Jurkat, Clone E6-1 (cell line): ENCODE data around the gene PPP3CA.
A peak's percentile ranks its signal among the peaks of the same experiment; 100 is the strongest.

Experiments
- DNase-seq: peaks from one replicate; pipeline ENCODE4 v3.0.0-alpha.2; 2011; ENCODE audit warnings: low read depth, low spot score
- H3K4me3 ChIP-seq: 2 replicates; pipeline ENCODE4 v1.5.1; 2011; ENCODE audit warnings: mild to moderate bottlenecking, low read length, control low read depth, moderate library complexity

The PPP3CA gene

DNA sequence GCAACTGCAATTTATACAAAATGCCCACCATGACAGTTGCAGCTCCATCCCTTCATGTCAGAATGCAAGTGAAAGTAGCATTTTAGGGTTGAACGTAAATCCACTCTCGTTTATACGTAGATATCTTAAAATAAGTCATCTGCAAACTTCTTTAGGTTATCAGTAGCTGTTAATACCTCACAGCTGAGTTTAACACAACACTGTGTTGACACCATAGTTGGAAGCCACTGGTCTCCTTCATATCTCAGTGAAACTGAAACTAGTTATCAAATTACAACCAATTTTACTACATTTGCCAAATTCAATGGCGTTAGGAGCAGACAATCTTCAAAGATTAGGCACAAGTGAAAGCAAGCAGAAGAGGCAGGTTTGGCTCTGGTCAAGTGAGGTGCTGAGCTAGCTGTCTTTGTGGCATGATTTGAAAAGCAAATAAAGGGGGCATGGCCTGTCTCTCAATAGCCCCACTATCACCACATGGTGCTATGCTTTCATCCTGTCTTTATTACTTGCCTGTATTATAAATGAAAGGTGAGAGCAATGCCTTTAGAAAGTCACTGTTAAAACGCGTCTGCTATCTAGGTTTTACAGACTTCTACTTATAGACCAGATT, 12.3 kb downstream of the PPP3CA start:
- DNase-seq, result no peak

DNA sequence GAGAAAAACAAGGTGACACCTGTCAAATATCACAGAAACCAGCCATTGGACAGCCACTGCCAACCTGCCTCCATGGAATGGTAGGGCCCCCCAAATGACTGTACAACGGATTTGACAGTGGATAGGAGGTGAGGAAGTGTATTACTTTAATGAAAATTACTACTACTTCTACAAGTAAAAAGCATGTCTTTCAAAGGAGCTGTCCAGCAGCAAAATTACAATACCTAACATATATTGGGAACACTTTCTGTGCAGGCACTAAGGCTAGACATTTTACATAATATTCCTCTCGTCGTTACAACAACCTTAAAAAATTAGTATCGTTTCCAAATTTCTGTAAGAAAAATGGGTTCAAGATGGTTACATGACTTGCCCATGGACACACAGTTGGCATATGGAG, 14.9 kb downstream of the PPP3CA start:
- DNase-seq, result no peak
- no peak overlapping the region for H3K4me3 ChIP-seq

More for the DNA sequence above, 12.3 kb downstream of the PPP3CA start:
- no peak overlapping the region for H3K4me3 ChIP-seq

DNA sequence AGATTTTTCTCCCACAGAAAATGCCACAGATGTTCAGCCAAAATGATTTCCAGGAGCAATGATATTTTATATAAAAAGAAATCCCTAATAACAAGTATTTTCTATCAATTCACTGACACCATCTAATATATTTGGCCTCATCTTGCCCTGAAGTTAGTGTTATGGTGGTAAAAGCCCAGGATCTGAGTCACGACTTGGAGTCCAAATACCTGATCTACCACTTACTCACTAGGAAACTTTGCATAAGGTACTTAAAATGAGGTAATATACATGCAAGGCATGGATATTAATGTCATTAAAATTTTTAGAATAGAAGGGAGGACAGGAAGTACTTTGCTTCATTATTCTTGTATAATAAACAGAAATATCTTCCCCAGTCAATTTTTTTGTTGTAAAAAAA, 16.3 kb downstream of the PPP3CA start:
- H3K4me3 ChIP-seq, result no peak overlapping the region
- no peak for DNase-seq

DNA sequence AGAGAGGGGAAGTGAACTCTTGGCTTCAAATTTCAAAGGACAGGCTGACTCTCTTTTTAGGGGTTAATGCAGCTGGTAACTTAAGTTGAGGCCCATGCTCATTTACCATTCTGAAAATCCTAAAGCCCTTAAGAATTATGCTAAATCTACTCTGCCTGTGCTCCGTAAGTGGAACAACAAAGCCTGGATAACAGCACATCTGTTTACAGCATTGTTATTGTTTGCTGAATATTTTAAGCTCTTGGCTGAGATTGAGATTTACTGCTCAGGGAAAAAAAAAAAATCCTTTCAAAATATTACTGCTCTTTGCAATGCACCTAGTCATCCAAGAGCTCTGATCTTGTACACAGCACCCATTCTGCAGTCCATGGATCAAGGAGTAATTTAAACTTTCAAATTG, 17.7 kb downstream of the PPP3CA start:
- DNase-seq, result no peak
- H3K4me3 ChIP-seq, result no peak overlapping the region

DNA sequence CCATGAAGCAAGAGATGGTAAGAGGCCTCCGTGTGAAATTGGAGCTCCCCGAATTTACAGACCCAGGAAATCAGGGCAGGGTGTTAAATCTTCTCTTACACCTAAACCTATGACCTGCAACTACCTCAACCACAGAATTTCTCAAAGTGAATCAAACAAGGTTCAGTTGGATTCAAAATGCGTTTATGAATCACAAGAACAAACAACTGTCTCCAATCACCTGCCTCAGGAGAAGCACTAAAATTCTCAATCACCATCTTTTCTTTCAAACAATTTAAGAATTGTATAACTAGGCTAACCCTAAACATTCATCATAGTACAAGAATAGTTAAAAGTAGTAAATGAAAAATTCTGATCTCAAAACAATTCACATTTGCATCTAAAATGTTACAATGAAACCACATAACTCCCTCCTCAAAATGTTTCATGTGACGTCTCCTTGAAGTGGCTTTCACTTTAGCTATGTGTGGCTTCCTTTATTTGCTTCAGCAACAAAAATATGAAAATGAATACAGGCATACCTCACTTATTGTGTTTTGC, 19.2 kb downstream of the PPP3CA start:
- DNase-seq, result peak; percentile 62
- H3K4me3 ChIP-seq, result no peak overlapping the region

DNA sequence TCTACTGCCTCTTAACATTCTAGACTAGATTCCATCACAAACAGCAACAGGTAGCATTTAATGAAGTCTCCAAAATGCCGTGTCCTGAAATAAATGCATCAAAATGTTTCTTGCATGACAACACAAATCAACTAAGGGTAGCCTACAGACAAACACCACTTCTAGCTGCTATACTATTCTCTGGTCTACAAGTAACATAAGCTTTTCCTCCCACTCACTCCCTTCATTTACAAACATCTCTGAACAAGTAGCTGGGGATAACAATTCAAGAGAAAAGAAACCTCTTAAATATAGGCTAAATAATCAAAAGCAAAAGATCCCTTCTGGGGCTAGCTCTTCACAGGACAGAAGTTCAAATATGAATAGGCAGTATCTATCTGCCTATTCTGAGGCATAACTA, 20.8 kb downstream of the PPP3CA start:
- DNase-seq, result no peak
- no peak overlapping the region for H3K4me3 ChIP-seq

DNA sequence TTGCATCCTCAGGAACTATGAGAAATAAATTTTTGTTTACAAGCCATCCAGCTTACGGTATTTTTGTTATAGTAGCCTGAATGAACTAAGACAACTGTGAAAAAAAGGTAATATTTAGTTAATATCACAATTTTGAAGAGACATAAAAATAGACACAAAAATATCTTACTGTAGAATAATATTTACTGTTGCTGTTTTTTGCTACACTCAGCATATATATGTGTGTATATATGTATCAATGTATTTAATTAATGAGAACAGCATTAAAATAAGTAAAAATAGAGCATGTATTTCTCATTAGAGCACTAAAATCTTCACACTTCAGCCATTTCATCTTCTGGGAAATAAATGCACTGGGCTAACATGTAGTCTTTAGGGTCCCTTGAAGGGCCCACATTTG, 24.6 kb downstream of the PPP3CA start:
- no peak overlapping the region for H3K4me3 ChIP-seq
- DNase-seq, result no peak

DNA sequence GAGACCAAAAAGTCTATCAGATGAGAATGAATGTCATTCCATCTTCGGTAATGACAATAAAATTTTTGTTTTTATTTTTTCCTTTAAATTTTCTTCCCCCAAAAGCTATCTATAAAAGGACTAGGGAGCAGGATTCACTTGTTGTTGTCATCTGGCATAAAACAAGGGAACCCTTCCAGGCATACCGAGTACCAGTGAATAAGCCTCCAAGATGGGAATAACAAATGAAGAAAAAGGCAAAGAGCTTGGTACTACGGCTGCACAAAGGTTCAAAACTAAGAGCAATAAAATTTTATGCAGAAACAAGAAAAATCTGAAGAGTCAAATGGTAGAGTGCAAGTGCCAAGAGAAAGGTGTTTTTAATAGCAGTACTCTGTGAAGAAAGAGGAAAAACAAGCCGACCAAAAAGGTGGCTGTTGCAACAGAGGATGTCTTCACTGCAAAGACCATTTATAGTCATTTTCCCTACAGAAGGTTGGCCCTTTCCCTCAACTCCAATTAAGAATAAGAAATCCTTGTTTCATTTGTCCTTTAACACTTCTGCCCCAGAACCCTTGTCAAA, 25.8 kb downstream of the PPP3CA start:
- H3K4me3 ChIP-seq, result no peak overlapping the region
- no peak for DNase-seq

DNA sequence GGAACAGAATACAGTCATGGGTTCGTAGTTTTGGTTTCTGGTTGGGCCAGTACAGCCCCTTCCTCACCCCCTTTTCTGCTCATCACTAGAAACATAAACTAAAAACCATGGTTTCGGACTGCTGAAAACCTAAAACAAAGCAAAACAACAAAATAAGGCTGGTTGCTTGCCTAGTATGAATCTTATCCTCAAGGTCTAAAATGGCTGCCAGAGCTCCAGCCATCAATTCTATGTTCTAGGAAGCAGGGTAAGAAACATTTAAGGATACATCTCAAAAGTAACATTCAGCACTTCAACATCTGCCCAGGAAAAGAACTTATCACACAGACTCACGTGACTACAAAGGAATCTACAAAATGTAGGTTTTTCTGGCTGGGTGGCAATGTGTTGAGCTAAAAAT, 31.5 kb downstream of the PPP3CA start:
- H3K4me3 ChIP-seq, result no peak overlapping the region
- DNase-seq, result no peak

DNA sequence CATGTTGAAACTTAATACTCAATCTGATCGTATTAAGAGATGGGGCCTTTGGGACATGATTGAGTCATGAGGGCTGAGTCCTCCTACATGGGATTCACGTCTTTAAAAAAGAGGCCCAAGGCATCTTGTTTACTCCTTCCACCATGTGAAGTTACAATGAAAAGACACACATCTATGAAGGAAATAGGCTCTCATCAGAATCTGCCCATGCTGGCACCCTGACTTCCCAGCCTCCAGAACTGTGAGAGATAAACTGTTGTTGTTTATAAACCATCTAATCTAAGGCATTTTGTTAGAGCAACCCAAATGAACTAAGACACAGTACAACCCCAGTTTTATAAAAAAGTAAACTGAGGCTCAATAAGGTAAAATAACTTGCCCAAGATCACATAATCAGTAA, 32.3 kb downstream of the PPP3CA start:
- H3K4me3 ChIP-seq, result no peak overlapping the region
- no peak for DNase-seq

DNA sequence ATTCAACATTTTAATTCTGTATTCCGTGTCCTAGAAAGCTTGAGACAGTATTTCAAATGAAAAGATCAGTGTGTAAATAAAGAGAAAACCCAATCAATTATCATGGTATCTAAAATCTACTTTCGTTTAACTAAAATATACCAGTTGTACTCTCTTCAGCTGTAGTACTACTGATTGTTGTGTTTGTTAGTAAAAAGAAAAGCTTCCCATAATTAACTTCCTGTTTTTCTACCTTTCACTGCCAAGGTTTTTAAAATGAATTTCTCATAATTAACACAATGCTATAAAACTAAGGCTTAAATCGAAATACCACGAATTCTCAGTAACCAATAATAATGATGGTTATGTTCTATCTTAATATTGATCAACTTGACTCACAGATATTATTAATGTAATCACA, 37.4 kb downstream of the PPP3CA start:
- no peak overlapping the region for H3K4me3 ChIP-seq
- no peak for DNase-seq

DNA sequence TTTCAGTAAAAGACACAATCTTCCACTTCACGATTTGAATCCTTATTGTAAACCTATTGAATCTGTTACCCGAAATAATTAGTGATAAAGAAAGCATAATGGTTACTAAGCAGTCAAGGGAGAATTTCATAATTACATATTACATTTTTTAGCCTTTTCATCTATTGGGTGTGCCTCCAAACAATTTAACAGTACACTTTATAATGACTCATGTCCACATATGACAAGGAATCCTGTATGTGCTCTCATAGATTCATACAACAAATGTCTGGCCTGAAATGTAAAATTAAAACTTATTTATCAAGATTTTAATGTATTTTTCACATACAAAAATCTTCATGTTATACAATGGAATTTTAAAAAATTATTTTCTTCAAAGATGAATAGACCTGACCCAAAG, 39.4 kb downstream of the PPP3CA start:
- H3K4me3 ChIP-seq, result no peak overlapping the region
- no peak for DNase-seq

DNA sequence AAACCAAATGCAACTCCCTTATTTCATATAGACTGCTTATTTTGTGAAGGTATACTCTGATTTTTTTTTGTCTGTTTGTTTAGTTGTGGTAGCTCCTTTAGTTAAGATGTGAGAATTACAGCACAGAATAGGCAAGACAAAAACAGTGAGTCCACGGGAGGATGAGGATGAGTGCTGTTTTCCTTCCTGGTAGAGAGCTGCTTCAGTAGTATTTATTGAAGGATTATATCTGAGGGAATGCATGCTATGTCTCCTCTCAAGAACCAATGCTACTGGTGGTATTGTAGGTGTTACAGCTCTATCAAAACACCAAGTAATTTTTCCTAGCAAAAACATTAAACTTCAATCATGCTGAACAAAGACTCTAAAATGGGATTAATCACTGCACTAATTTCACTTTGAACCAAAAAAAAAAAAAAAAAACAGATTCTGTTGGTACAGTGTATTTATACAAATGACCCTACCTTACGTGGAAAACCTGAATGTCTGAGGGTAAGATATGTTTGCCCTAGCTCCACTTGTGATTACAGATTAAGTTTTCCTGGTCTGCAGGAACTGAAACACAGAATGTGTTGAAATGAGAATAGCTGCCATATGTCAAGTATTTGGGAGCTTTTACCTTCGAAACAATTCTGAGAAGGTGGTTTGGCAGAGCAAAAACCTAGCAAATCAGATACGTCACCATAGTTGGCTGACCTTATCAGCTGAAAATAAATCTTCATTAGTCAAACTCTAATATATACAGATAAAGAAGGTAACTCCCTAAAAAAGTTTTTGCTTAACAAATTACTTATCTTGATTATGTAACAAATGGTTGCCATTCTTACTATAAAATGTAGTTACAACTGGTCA, 40.3 kb downstream of the PPP3CA start:
- DNase-seq, result no peak

DNA sequence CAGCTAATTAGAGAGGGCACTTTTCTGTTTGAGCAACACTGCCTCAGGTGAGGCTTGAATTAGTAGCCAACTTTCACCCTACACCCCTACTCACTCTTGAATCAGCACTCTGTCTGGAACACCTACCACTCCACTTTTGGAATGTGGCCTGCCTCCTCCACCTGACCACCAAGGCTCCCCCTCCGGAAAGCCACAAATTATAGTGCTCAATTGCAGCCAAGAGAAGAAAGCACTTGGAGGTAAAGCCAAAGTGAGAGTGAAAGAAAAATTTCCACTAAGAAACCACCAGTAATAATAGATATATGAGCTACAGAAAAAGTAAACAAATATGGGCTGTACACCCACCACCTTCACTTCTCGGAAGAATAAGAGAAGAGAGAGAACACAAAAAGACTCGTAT, 41.1 kb downstream of the PPP3CA start:
- no peak overlapping the region for H3K4me3 ChIP-seq
- DNase-seq, result no peak

More for the DNA sequence above, 40.3 kb downstream of the PPP3CA start:
- no peak overlapping the region for H3K4me3 ChIP-seq

DNA sequence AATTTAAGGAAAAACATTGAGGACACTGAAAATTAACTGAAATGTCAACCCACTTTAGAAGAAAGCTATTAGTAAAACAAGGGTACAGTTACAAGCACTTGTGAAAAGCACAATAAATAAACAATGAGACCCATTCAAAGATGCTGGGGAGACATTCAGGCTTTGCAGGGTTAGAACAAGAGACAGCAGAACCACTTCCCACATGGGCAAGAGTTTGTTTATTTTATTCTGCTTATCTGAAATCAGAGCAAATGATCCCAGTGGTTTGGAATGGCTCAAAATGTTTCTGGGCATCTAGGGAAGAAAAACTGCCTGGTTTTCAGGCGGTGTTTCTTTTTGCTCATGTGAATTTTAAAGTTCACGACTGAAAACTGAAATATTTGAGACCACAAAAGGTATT, 42.4 kb downstream of the PPP3CA start:
- no peak for DNase-seq
- no peak overlapping the region for H3K4me3 ChIP-seq

DNA sequence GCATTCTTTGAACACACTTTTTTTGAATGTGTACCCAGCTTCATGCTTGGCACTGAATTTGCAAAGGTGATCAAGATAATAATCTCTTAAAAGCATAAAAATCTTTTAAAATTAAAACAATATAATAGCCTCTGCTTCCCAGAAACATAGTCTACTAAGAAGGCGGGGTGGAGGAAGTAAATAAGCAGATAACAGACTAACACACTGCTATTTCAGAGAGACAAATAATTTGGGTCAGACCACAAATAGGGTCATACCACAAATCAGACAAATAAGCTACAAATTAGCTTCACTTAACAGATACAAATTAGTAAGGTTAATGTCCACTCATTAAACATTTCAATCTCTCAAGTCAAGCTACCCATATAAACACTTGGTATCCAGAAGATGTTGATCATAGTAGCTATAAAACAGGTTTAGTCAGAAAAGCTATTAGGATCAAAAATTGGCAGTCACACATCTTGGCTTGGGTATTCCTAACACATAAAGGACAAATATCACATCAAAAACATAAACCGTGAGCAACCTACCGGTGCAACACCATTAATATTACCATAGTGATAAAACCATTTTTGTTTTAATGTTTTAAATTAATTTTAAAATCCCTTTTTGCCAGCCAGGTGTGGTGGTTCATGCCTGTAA, 47.3 kb downstream of the PPP3CA start:
- DNase-seq, result no peak

DNA sequence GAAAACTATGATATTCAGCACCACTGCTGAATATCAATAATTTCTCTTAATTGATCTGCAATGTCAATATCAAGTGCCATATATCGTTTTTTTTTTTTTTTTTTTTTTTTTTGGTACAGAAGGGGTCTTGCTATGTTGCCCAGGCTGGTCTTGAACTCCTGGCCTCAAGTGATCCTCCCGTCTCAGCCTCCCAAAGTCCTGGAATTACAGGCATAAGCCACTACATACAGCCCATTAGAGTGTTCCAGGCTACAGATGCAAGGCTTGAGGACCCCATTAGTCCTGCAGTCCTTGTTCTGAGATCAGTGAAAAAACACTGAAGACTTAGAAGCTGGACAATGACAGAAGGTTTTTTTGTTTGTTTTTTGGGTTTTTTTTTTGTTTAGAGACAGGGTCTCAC, 48.3 kb downstream of the PPP3CA start:
- no peak for DNase-seq
- H3K4me3 ChIP-seq, result no peak overlapping the region

More for the DNA sequence above, 47.3 kb downstream of the PPP3CA start:
- no peak overlapping the region for H3K4me3 ChIP-seq

DNA sequence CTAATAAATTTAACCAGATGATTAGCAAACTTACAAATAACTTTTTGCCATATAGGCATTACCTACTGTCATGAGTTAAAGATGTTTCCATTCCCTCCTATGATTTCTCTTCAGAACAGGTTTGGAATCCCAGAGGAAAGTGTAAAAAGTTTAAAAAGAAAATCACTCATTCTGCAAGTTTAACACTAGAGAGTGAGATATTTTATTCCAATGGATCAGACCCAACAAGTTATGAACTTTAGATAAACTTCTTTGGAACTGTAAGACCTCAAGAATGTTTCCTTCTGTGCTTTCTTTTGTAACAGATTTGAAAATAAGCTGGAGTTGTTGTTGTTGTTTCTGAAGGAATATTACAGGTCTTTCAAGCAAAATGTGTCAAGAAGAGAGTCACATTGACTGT, 51.6 kb downstream of the PPP3CA start:
- no peak overlapping the region for H3K4me3 ChIP-seq
- no peak for DNase-seq

DNA sequence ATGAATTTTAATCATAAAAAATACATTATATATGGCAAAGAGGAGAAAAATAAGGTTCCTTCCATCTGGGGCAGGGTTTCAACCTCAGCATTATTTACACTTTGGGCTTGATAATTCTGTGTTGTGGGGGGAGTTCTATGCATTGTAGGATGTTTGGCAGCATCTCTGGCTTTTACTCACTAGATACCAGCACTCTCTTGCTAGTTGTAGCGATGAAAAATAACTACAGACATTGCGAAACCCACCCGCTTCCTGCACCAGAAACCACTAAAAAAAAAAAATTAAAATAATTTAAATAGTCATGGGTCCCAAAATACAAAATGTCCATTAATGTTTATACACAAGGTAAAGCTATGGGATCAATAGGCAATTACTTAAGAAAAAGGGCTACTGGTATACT, 52.7 kb downstream of the PPP3CA start:
- no peak for DNase-seq
- H3K4me3 ChIP-seq, result no peak overlapping the region

DNA sequence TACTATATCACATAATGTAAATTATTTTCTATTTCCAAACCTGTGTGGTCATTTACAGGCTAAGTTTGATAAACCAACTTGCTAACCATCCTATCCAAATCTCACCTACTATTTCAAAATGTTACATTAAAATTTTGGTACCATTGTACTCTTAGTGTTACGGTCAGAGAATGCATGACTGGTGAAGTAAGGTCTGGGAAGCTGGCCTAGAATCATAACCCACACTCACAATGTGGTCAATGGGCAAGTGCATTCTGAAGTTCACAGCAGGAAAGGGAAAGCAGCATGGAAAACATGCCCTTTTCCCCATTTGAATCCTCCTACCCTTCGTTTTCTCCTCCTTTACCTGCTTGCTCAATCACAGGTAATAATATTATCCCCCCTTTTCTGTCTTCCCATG, 54.4 kb downstream of the PPP3CA start:
- DNase-seq, result no peak
- no peak overlapping the region for H3K4me3 ChIP-seq
